DOHH2 (cell line): Measurements from ENCODE around the gene COL8A1.

Experiments
- EZH2phosphoT487 ChIP-seq: fragments of 200-600 bp; sonication (generic); IDR thresholded peaks from 2 replicates; pipeline ENCODE4 v1.6.1; 2017; ENCODE audit warnings: borderline replicate concordance, mild to moderate bottlenecking, antibody characterized with exemption, low read length, moderate library complexity, mixed read lengths
- TF ChIP-seq, protein P1 (sequence below): fragments of 200-600 bp; sonication (generic); IDR thresholded peaks from one replicate; pipeline ENCODE4 v1.5.1; 2014; ENCODE audit warnings: antibody characterized with exemption, mild to moderate bottlenecking, low read depth, low read length; ENCODE audit not compliant: poor library complexity, severe bottlenecking

DNA sequence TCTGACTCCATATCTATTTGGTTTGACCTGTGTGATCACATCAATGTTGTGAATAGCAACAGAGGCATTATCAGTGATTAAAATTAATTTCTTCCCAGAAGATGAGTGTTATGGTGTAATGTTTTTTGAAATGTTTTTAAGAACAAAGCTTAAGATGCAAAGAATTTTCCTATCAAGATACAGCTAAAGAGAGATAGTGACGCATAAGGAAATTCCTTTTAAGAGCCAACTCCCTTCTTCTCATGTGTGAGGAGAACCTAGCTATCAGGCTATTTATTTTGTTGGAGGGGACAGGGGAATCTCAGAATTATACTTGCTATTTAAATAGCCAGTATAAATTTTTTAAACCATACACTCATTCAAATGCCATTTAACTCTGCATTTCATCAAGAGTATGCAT is 71.3 kb downstream of the COL8A1 start:
- TF ChIP-seq, protein P1, sequence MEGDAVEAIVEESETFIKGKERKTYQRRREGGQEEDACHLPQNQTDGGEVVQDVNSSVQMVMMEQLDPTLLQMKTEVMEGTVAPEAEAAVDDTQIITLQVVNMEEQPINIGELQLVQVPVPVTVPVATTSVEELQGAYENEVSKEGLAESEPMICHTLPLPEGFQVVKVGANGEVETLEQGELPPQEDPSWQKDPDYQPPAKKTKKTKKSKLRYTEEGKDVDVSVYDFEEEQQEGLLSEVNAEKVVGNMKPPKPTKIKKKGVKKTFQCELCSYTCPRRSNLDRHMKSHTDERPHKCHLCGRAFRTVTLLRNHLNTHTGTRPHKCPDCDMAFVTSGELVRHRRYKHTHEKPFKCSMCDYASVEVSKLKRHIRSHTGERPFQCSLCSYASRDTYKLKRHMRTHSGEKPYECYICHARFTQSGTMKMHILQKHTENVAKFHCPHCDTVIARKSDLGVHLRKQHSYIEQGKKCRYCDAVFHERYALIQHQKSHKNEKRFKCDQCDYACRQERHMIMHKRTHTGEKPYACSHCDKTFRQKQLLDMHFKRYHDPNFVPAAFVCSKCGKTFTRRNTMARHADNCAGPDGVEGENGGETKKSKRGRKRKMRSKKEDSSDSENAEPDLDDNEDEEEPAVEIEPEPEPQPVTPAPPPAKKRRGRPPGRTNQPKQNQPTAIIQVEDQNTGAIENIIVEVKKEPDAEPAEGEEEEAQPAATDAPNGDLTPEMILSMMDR: no peak
- TF ChIP-seq EZH2phosphoT487: no peak
